Neural progenitor cell (in vitro differentiated cells): Measurements from ENCODE around the gene CGB5. TPM values are rescaled to one million over a fixed set of nuclear protein-coding genes. Genes with fewer than 3 reads are reported as not detected.

Experiments
- DNase-seq: peaks from one replicate; pipeline ENCODE4 v3.0.0-alpha.2; 2016; ENCODE audit warnings: low spot score
- H2AFZ ChIP-seq: fragments of 200-600 bp; sonication (generic); replicated peaks from 2 replicates; pipeline ENCODE4 v1.6.1; 2016; ENCODE audit warnings: antibody characterized with exemption
- H3F3A ChIP-seq: fragments of 200-600 bp; sonication (generic); 2 replicates; pipeline ENCODE4 v1.6.1; 2016; ENCODE audit warnings: antibody characterized with exemption, low read depth
- H3K27ac ChIP-seq: fragments of 200-600 bp; sonication (generic); 2 replicates; pipeline ENCODE4 v1.5.1; 2016; ENCODE audit warnings: mild to moderate bottlenecking
- H3K27me3 ChIP-seq: fragments of 200-600 bp; sonication (generic); 2 replicates; pipeline ENCODE4 v1.6.1; 2016; ENCODE audit warnings: mild to moderate bottlenecking, moderate library complexity
- H3K36me3 ChIP-seq: fragments of 200-600 bp; sonication (generic); 2 replicates; pipeline ENCODE4 v1.5.1; 2016
- H3K4me1 ChIP-seq: fragments of 200-600 bp; sonication (generic); 2 replicates; pipeline ENCODE4 v1.6.1; 2016; ENCODE audit warnings: mixed run types
- H3K4me2 ChIP-seq: fragments of 200-600 bp; sonication (generic); 2 replicates; pipeline ENCODE4 v1.6.1; 2016
- H3K4me3 ChIP-seq: fragments of 200-600 bp; sonication (generic); 2 replicates; pipeline ENCODE4 v1.5.1; 2016
- H3K79me2 ChIP-seq: fragments of 200-600 bp; sonication (generic); 2 replicates; pipeline ENCODE4 v1.6.1; 2016; ENCODE audit warnings: low read depth
- H3K9ac ChIP-seq: fragments of 200-600 bp; sonication (generic); 2 replicates; pipeline ENCODE4 v1.6.1; 2016
- H3K9me3 ChIP-seq: fragments of 200-600 bp; sonication (generic); 2 replicates; pipeline ENCODE4 v1.5.1; 2016; ENCODE audit warnings: low read depth
- H4K20me1 ChIP-seq: fragments of 200-600 bp; sonication (generic); 2 replicates; pipeline ENCODE4 v1.6.1; 2016; ENCODE audit warnings: low read depth
- H3K27ac Mint-ChIP-seq: 3 replicates; pipeline ENCODE4 v1.8.0; 2021; ENCODE audit warnings: mixed read lengths
- H3K27me3 Mint-ChIP-seq: 2 replicates; pipeline ENCODE4 v1.8.0; 2022; ENCODE audit warnings: low read depth, mild to moderate bottlenecking, inconsistent platforms, moderate library complexity, mixed read lengths; ENCODE audit not compliant: insufficient read depth
- H3K36me3 Mint-ChIP-seq: 3 replicates; pipeline ENCODE4 v1.8.0; 2021; ENCODE audit warnings: mixed read lengths
- H3K4me1 Mint-ChIP-seq: 3 replicates; pipeline ENCODE4 v1.8.0; 2021; ENCODE audit warnings: mixed read lengths
- H3K4me3 Mint-ChIP-seq: 3 replicates; pipeline ENCODE4 v1.8.0; 2021; ENCODE audit warnings: mild to moderate bottlenecking, moderate library complexity, mixed read lengths
- H3K9me3 Mint-ChIP-seq: 3 replicates; pipeline ENCODE4 v1.8.0; 2020; ENCODE audit warnings: mixed read lengths
- EZH2 ChIP-seq: fragments of 200-600 bp; sonication (generic); IDR thresholded peaks from 2 replicates; pipeline ENCODE4 v1.6.1; 2017; ENCODE audit warnings: antibody characterized with exemption, mild to moderate bottlenecking, moderate library complexity
- EZH2phosphoT487 ChIP-seq: fragments of 200-600 bp; sonication (generic); IDR thresholded peaks from 2 replicates; pipeline ENCODE4 v1.6.1; 2017; ENCODE audit warnings: antibody characterized with exemption
- total RNA-seq: library from RNA; depleted of rRNA; stranded (reverse); fragments of >200 nt; gene quantifications from 2 replicates; pipeline ENCODE4 v1.2.3, GENCODE V29; 2015; ENCODE audit warnings: low replicate concordance
- TF ChIP-seq, protein P1 (sequence below): fragments of 200-600 bp; sonication (generic); IDR thresholded peaks from 2 replicates; pipeline ENCODE4 v1.5.1; 2017; ENCODE audit warnings: antibody characterized with exemption, mild to moderate bottlenecking

Gene CGB5
- total RNA-seq, 1 donor from 2014 or later: not detected

DNA sequence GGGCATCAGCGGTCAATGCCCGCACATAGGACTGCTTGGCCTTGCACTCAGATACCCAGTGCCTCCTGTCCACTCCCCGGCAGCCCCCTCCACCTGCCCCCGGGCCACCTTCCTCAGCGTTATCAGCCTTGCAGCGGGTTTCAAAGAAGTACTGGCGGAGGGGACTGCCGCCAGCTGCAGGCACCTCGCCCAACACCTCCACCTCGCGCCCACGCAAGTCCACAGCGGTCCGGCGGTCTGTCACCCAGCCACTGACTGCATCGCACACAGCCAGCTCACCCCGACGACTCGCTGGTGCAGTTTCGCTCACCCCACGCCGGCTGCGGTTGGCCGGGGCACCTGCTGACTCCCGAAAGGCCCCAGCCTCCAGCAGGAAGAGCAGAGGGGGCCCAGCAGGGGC lies 17.8 kb downstream of the CGB5 start:
- H2AFZ ChIP-seq: no peak overlapping the region
- Mint-ChIP-seq H3K4me1 (peaks cover 35% of the 10 kb centered on the region), H3K27ac (no peak overlapping the region), H3K4me3 (no peak overlapping the region), H3K36me3 (no peaks in the 10 kb centered on the region), H3K9me3 (no peaks in the 10 kb centered on the region), H3K27me3 (peaks cover 33% of the 10 kb centered on the region)
- no peak overlapping the region for H3K4me3 ChIP-seq
- H3K9ac ChIP-seq: no peak overlapping the region
- H3K27me3 ChIP-seq: peaks cover 84% of the 10 kb centered on the region
- H3K79me2 ChIP-seq: no peaks in the 10 kb centered on the region
- no peaks in the 10 kb centered on the region for H3K36me3 ChIP-seq
- no peak overlapping the region for H3K27ac ChIP-seq
- H3K4me2 ChIP-seq: no peak overlapping the region
- no peak for DNase-seq
- no peaks in the 10 kb centered on the region for H3K9me3 ChIP-seq
- TF ChIP-seq EZH2: no peak
- TF ChIP-seq, protein P1, sequence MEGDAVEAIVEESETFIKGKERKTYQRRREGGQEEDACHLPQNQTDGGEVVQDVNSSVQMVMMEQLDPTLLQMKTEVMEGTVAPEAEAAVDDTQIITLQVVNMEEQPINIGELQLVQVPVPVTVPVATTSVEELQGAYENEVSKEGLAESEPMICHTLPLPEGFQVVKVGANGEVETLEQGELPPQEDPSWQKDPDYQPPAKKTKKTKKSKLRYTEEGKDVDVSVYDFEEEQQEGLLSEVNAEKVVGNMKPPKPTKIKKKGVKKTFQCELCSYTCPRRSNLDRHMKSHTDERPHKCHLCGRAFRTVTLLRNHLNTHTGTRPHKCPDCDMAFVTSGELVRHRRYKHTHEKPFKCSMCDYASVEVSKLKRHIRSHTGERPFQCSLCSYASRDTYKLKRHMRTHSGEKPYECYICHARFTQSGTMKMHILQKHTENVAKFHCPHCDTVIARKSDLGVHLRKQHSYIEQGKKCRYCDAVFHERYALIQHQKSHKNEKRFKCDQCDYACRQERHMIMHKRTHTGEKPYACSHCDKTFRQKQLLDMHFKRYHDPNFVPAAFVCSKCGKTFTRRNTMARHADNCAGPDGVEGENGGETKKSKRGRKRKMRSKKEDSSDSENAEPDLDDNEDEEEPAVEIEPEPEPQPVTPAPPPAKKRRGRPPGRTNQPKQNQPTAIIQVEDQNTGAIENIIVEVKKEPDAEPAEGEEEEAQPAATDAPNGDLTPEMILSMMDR: no peak
- TF ChIP-seq EZH2phosphoT487: no peak
- H3K4me1 ChIP-seq: peaks cover 30% of the 10 kb centered on the region
- peaks cover 20% of the 10 kb centered on the region for H3F3A ChIP-seq
- peaks cover 5% of the 10 kb centered on the region for H4K20me1 ChIP-seq

DNA sequence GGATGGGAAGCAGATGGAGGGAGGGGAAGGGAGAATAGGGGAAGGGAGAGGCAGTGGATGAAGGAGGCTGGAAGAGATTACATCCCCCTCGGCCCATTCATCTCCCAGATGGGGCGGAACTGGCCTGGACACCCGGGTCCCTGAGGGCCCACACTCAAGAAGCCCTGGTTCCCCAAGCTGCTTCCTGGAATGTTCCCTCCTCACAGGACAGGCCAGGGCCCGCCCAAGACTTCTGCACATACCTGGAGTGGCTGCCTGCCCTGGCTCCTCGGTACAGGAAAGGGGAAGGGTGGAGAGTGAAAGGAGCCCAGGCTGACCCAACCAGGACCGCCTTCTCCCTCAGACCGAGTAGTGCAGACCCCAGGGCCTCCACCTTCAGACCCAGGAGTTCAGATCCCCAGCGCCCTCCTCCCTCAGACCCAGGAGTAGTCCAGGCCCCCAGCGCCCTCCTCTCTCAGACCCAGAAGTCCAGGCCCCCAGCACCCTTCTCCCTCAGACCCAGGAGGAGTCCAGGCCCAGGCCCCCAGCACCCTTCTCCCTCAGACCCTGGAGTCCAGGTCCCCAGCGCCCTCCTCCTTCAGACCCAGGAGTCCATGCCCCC lies 20.5 kb downstream of the CGB5 start:
- Histone ChIP-seq H4K20me1 (no peaks in the 10 kb centered on the region), H3K36me3 (no peaks in the 10 kb centered on the region), H3K4me3 (peak overlapping the region; percentile 38), H3F3A (peaks cover 20% of the 10 kb centered on the region), H2AFZ (peak overlapping the region; percentile 61), H3K9me3 (no peaks in the 10 kb centered on the region), H3K4me2 (peak overlapping the region; percentile 77), H3K27me3 (peaks cover 84% of the 10 kb centered on the region), H3K27ac (no peak overlapping the region), H3K4me1 (peaks cover 19% of the 10 kb centered on the region), H3K79me2 (no peaks in the 10 kb centered on the region), H3K9ac (no peak overlapping the region)
- DNase-seq: peak; percentile 20
- H3K4me3 Mint-ChIP-seq: peak overlapping the region; percentile 73
- H3K27ac Mint-ChIP-seq: no peak overlapping the region
- H3K27me3 Mint-ChIP-seq: peaks cover 28% of the 10 kb centered on the region
- no peaks in the 10 kb centered on the region for H3K36me3 Mint-ChIP-seq
- peaks cover 2% of the 10 kb centered on the region for H3K9me3 Mint-ChIP-seq
- peaks cover 28% of the 10 kb centered on the region for H3K4me1 Mint-ChIP-seq
- TF ChIP-seq, protein P1: no peak
- TF ChIP-seq EZH2 (no peak), EZH2phosphoT487 (no peak)

DNA sequence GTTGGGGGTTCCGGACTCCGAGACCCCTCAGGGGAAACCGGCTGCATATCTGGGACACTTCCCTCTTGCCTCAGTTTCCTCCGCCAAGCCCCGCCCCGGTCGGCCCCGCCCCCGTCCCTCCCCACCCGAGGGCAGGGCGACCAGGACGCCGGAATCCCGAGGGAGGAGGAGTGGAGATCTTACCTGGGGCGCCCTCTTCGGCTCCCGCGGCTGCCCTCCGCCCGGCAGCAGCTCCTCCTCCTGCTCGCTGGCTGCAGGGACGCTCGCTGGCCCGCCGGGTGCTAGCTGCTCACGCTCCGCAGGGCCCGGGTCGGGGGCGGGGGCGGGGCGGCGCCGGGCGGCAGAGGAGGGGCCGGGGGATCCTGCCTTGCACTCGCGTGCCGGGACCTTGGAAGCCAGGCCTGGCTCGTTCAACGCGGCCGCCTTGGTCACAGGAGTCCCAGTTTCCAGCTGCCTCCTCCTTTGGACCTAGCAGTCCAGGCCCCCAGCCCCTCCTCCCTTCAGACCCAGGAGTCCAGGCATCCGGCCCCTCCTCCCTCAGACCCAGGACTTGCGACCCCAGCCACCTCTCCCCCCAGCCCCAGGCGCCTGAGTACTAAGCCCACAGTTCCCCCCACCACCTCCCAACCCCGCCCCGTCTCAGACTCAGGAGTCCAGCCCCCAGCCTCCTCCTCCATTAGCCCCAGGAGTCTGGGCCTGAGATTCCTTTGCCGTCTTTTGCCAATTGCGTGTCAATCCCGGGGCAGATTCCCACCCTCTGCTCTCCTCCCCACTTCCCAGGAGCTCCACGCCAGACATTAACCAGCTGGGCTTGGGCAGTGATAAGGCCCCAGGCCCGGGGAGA lies 21.3 kb downstream of the CGB5 start, which contains the start of gene NTF4:
NTF4 (minus strand) TSS at position 51 of the 844 bp plus-strand sequence. CDS start 2,821 bp downstream, outside the sequence.
- H3K4me3 ChIP-seq: peak within 1 kb of the TSS; percentile 38
- no peak within 1 kb of the TSS for H3K27ac ChIP-seq
- Mint-ChIP-seq H3K27me3 (peaks cover 27% of the 10 kb centered on the region), H3K4me1 (peaks cover 24% of the 10 kb centered on the region), H3K36me3 (peaks cover 3% of the 10 kb centered on the region), H3K27ac (no peak within 1 kb of the TSS), H3K9me3 (peaks cover 9% of the 10 kb centered on the region), H3K4me3 (peak within 1 kb of the TSS; percentile 73)
- H2AFZ ChIP-seq: peak within 1 kb of the TSS; percentile 61
- peak; percentile 88 for DNase-seq
- peaks cover 20% of the 10 kb centered on the region for H3F3A ChIP-seq
- no peak for TF ChIP-seq EZH2
- peak; percentile 12 for TF ChIP-seq EZH2phosphoT487
- TF ChIP-seq, protein P1: no peak
- peaks cover 19% of the 10 kb centered on the region for H3K4me1 ChIP-seq
- H3K36me3 ChIP-seq: no peaks in the 10 kb centered on the region
- no peak within 1 kb of the TSS for H3K9ac ChIP-seq
- H3K79me2 ChIP-seq: no peaks in the 10 kb centered on the region
- H3K27me3 ChIP-seq: peaks cover 84% of the 10 kb centered on the region
- no peaks in the 10 kb centered on the region for H3K9me3 ChIP-seq
- H3K4me2 ChIP-seq: peak within 1 kb of the TSS; percentile 77
- H4K20me1 ChIP-seq: no peaks in the 10 kb centered on the region
